Measurements from ENCODE around the gene ALG12.

ALG12 gene

DNA sequence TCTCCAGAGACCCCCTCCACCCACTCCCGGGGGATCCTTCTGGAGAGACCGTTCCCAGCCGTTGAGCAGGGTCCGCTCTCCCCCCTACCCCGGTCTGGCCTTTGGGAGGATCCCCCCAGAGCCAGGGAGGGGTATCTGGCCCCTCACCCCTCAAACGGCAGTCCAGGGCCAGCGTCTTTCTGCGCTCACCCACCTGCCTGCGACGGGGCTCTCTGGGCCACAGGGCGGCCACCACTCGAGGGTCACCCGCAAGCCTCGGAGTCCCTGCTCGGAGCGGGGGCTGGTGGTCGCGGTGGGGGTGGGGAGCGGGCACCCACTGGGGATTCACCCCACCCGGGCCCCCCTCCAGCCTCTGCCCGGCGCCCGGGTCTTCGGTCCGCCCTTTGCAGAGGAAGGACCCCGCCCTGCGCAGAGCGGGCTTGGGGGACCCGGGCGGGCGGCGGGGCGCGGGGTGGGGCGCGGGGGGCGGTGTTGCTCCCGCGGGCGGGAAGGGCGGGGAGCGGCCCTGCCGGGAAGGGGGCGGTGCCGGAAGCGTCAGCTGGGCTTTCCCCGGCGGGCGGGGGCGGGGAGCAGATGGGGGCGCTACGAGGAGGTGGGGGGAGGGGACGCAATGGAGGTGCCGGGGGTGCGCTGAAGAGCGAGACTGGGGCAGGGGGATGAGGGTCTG lies 16.8 kb upstream of the ALG12 start:
- Histone ChIP-seq H3K4me3 (ENCODE audit: low read depth, low read length) (no peak overlapping the region), H3K27ac (no peak overlapping the region), H3K27me3 (replicated peaks) (no peaks in the 10 kb centered on the region), H3K36me3 (replicated peaks) (no peaks in the 10 kb centered on the region)
- DNase-seq, result no peak
- in situ Hi-C loops (cut with HindIII; ENCODE audit: low pct_ligation_motif_present, low sequenced_read_pairs), result no loop called here
- TF ChIP-seq CTCF (IDR thresholded peaks at IDR 0.05; ENCODE audit: low read depth, low read length, missing control alignments), result no peak

DNA sequence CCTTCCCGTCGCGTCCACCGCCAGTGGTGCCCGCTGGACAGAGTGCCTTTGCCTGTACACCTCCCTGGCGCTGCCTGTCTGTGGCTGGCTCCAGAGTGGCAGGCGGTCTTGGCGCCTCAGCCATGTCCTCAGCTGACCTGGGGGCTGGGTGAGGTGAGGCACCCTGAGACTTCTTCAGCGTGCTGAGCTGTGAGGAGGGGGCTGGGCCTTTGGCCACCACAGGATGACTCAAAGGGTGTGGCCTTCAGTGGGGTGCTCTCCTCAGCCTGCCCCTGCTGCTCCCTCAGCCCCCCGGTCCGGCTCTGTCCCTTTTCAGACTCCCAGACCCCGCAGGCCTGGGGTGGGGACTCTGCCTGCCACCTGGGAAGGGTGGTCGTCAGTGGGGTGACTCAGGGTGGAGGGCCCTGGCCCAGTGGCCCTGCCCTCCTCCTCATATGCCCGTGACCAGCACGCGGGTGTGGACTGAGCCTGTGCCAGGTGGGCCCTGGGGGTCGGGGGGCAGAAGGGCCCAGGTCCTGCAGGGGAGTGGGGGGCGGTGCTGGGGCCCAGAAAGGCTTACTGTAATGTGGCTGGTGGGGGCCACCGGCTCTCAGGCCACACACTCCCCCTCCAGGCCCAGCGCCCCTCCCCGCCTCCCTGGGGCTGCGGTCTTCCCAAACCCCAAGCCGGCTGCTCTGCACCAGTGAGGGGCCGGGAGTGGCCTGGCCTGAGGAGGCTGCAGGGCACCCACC lies 16.1 kb upstream of the ALG12 start:
- no peak overlapping the region for H3K27ac ChIP-seq
- in situ Hi-C loops (cut with HindIII; ENCODE audit: low pct_ligation_motif_present, low sequenced_read_pairs), result no loop called here
- H3K4me3 ChIP-seq (ENCODE audit: low read depth, low read length), result no peak overlapping the region

DNA sequence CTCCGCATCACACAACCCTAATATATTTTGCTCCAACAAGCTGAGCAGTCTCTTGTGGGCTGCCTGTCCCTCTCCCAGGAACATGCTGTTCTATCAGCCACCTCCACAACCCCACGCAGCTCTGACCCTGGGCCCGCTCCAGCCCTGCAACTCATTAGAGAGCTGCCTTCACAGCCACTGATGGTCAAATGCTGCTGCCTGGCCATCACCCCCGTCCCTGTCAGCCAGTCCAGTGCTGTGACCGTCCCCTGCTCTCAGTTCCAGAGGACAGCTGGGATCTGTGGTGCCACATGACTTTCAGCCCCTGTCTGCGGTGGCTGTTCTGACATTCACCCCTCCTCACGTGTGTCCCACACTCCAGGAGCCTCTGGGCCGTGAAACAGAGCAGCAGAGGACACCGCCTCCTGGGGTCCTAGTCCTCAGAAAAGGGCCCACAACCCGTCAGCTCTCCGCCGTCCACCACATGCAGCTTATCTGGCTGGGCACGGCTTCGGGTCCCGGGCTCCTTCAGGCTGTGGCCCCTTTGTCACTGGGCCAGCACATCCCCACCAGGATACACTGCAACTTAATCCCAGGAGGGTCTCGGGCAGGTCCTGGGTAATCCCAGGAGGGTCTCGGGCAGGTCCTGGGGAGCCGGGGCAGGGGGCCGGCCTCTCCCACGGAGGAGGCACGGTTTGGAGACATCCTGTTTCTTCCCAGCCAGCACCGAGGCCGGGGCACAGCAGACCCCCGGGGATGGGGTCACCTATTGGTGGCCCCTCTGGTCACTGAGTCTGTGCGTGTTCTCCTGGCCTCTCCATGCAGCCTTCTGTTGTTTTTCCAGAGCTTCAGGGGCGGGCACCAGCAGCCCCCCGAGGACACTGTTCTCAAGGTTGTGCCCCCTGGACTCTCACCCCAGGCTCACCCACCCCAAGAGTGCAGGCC lies 15.3 kb upstream of the ALG12 start:
- H3K27ac ChIP-seq, result no peak overlapping the region
- H3K4me3 ChIP-seq (ENCODE audit: low read depth, low read length), result no peak overlapping the region
- H3K36me3 ChIP-seq (replicated peaks), result no peaks in the 10 kb centered on the region

More for the DNA sequence above, 16.1 kb upstream of the ALG12 start:
- TF ChIP-seq CTCF (IDR thresholded peaks at IDR 0.05; ENCODE audit: low read depth, low read length, missing control alignments), result no peak
- DNase-seq, result no peak
- Histone ChIP-seq H3K27me3 (replicated peaks) (no peaks in the 10 kb centered on the region), H3K36me3 (replicated peaks) (no peaks in the 10 kb centered on the region)

DNA sequence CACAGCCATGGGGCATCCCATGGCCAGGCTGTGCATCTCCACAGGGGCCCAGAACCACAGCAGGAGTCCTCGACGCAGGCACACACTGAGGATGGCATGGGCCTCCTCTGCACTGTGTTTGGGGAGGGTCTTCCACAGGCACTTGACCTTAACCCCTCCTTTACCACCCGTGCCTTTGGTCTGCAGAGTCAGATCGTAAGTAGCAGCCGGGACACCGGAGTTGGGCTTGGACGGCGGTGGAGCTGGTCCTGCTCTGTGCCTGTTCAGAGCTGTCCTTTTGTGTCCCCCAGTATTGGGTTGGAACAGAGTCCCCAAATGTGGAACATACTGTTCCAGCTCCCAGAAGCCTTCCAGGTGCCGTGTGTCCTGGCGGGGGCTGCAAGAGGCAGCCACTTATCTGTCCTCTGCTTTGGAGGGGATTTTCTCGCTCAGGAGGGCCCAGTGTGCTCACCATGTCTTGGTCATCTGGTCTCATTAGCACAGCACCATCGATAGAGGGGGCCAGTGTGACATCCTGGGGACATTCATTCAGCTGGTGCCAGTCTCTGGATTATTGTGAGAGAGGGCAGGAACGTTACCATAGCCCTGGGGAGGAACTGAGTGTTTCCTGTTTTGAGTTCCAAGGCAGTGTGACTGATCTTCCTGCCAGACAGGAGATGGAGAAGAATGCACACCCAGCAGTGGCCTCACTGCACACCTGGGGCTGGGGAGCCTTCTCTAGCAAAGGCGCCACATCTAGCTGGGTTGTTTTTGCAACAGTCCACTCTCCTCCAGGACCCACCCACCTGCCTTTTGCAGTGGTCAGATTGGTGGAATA lies 12.6 kb upstream of the ALG12 start:
- Histone ChIP-seq H3K27me3 (replicated peaks) (no peaks in the 10 kb centered on the region), H3K4me3 (ENCODE audit: low read depth, low read length) (no peak overlapping the region), H3K27ac (no peak overlapping the region), H3K36me3 (replicated peaks) (peaks cover 4% of the 10 kb centered on the region)
- DNase-seq, result peak; percentile 35
- TF ChIP-seq CTCF (IDR thresholded peaks at IDR 0.05; ENCODE audit: low read depth, low read length, missing control alignments), result peak; percentile 66
- in situ Hi-C loops (cut with HindIII; ENCODE audit: low pct_ligation_motif_present, low sequenced_read_pairs), result no loop called here

More for the DNA sequence above, 15.3 kb upstream of the ALG12 start:
- DNase-seq, result no peak
- TF ChIP-seq CTCF (IDR thresholded peaks at IDR 0.05; ENCODE audit: low read depth, low read length, missing control alignments), result no peak
- H3K27me3 ChIP-seq (replicated peaks), result no peaks in the 10 kb centered on the region
- in situ Hi-C loops (cut with HindIII; ENCODE audit: low pct_ligation_motif_present, low sequenced_read_pairs), result no loop called here

DNA sequence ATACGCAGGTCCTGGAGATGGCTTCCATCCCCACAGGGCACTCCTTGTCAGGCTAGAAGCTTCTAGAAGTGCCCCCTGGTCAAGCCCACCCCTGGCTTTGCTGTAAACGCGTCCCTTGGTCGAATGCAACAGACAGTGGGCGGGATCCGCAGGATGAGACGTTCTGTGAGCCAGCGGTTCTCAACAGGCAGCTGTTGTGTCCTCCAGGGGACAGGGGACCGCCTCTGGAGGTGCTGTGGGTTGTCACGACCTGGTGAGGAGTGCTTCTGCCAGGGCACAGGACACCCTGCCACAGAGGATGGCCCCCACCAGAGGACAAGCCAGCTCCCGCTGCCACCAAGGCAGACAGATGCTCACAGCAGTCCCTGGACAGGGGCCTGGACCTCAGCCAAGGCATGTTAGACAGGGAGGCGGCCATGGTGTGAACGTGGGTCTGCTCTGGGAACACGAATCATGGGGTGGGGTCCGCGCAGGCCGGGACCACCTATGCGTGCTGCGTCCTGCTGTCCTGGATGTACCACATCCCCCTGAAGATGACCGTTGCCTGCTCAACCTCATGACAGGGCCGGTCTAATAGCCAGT lies 11.8 kb upstream of the ALG12 start:
- H3K27ac ChIP-seq, result no peak overlapping the region
- H3K36me3 ChIP-seq (replicated peaks), result peaks cover 6% of the 10 kb centered on the region
- H3K27me3 ChIP-seq (replicated peaks), result no peaks in the 10 kb centered on the region
- DNase-seq, result no peak
- TF ChIP-seq CTCF (IDR thresholded peaks at IDR 0.05; ENCODE audit: low read depth, low read length, missing control alignments), result no peak
- no peak overlapping the region for H3K4me3 ChIP-seq (ENCODE audit: low read depth, low read length)
- in situ Hi-C loops (cut with HindIII; ENCODE audit: low pct_ligation_motif_present, low sequenced_read_pairs), result no loop called here
